ENCODE data around the gene ZBTB2. TPM values are rescaled to one million over a fixed set of nuclear protein-coding genes. Genes with fewer than 3 reads are reported as not detected.

Gene ZBTB2
- total and polyA plus RNA-seq, 8 donors: 3.1 to 6.6 (median 4.3) TPM

DNA sequence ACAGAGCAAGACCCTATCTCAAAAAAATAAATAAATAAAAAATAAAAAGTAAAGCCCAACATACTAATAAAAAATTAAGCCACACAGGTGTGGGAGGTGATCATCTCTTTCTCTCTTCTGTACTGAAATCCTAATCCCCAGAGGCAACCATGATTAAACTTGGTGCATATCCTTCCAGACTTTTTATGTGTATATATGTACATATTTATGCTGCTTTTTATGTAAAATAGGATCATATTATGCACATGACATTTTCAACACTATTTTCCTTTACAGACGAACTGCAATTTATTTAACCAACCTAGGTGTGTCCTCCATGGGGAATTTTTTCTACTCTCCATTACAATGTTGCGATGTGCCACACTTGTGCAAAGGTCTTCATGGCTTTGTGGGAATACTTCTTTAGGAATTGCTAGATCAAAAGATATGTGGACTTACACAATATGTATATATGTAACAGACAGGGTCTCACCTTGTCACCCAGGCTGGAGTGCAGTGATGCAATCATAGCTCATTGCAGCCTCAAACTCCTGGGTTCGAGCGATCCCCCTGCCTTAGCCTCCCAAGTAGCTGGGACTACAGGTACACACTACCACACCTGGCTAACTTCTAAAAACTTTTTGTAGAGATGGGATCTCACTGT is 36.9 kb upstream of the ZBTB2 start:
- FAIRE-seq (no peak), DNase-seq (no peak), ATAC-seq (no peak)
- Histone ChIP-seq H3K9me3 (no peaks in the 10 kb centered on the region), H3K27ac (no peak overlapping the region), H3K36me3 (peaks cover 0 to 27% (median 0%) of the 10 kb centered on the region in 3 donors), H3K4me3 (no peak overlapping the region), H3K4me1 (no peaks in the 10 kb centered on the region), H3K27me3 (no peaks in the 10 kb centered on the region)
- 92% methylated on average over 4 of the region's 4 CpGs for WGBS, 2 donors
- TF ChIP-seq, protein P1, sequence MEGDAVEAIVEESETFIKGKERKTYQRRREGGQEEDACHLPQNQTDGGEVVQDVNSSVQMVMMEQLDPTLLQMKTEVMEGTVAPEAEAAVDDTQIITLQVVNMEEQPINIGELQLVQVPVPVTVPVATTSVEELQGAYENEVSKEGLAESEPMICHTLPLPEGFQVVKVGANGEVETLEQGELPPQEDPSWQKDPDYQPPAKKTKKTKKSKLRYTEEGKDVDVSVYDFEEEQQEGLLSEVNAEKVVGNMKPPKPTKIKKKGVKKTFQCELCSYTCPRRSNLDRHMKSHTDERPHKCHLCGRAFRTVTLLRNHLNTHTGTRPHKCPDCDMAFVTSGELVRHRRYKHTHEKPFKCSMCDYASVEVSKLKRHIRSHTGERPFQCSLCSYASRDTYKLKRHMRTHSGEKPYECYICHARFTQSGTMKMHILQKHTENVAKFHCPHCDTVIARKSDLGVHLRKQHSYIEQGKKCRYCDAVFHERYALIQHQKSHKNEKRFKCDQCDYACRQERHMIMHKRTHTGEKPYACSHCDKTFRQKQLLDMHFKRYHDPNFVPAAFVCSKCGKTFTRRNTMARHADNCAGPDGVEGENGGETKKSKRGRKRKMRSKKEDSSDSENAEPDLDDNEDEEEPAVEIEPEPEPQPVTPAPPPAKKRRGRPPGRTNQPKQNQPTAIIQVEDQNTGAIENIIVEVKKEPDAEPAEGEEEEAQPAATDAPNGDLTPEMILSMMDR (IDR thresholded peaks at IDR 0.05): no peak
- intact Hi-C loops (cut with DNase I): no loop called here

DNA sequence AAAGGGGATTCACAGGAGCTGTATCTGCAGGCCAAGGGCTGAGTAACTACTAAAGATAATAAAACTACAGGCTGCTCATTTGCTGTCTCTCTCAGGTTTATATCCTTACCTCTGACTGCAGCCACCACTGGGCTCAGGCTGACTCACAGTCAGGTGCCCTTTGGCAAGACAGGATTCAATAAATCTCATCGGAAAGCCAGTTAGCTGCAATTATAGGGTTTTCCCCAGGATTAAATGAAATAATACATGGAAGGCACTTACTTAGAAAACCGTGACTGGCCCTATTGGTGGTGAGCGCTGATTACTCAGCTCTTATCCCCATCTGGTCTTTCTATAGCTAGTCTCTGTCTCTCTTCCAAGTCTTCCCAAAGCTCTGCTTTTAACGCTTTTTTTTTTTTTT is 34.2 kb upstream of the ZBTB2 start:
- Histone ChIP-seq H3K27ac (no peak overlapping the region), H3K27me3 (no peaks in the 10 kb centered on the region), H3K9me3 (no peaks in the 10 kb centered on the region), H3K4me1 (no peaks in the 10 kb centered on the region), H3K36me3 (peaks cover 0 to 23% (median 4%) of the 10 kb centered on the region in 3 donors), H3K4me3 (no peak overlapping the region)
- no peak for DNase-seq
- FAIRE-seq: no peak
- intact Hi-C loops (cut with DNase I): no loop called here
- TF ChIP-seq, protein P1 (IDR thresholded peaks at IDR 0.05): no peak
- WGBS, 2 donors: 91 to 94% methylated on average over 4 of the region's 4 CpGs
- no peak for ATAC-seq

DNA sequence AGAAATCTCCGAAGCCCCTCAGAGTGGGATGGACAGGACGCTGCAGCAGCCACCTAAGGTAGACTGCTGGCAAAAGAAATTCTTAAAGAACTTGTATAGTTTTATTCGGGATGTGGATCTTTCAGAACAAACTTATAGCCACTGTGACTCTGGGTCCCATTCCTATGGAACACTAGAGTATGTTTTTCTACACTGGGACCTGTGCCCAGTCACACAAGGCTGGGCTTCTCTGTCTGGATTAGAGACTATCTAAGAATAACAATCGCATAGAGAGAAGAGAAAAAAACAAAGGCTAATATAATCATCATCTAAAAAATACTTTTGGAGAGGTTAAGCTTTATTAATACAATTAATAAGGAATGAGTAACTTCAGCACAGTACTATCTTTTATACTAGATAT is 31.6 kb upstream of the ZBTB2 start:
- no peaks in the 10 kb centered on the region for H3K27me3 ChIP-seq
- DNase-seq (no peak), FAIRE-seq (no peak), ATAC-seq (no peak)
- H3K36me3 ChIP-seq: peaks cover 0 to 17% (median 11%) of the 10 kb centered on the region in 3 donors
- 81 to 83% methylated on average over 4 of the region's 4 CpGs for WGBS, 2 donors
- H3K27ac ChIP-seq: no peak overlapping the region
- TF ChIP-seq, protein P1 (IDR thresholded peaks at IDR 0.05): no peak
- H3K4me3 ChIP-seq: no peak overlapping the region
- no peaks in the 10 kb centered on the region for H3K9me3 ChIP-seq
- intact Hi-C loops (cut with DNase I): no loop called here
- H3K4me1 ChIP-seq: no peaks in the 10 kb centered on the region

DNA sequence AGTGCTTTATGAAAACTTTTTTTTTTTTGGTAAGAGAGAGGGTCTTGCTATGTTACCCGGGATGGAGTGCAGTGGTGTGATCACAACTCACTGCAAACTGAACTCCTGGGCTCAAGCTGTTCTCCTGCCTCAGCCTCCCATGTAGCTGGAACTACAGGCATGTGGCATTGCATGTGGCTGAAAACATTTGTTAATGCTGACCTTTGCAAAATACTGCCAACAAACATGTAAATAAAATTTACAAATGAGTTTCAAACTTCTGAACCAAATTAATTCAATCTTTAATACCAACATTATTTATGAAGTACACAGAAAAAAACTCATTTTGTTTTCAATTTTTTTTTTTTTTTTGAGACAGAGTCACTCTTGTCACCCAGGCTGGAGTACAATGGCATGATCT is 26.1 kb upstream of the ZBTB2 start:
- no peaks in the 10 kb centered on the region for H3K9me3 ChIP-seq
- H3K36me3 ChIP-seq: peaks cover 0 to 13% (median 7%) of the 10 kb centered on the region in 3 donors
- no peak overlapping the region for H3K4me3 ChIP-seq
- TF ChIP-seq, protein P1 (IDR thresholded peaks at IDR 0.05): no peak
- no peak for ATAC-seq
- no peaks in the 10 kb centered on the region for H3K27me3 ChIP-seq
- no peaks in the 10 kb centered on the region for H3K4me1 ChIP-seq
- FAIRE-seq: no peak
- no peak overlapping the region for H3K27ac ChIP-seq
- DNase-seq: no peak
- 100% methylated on average over 1 of the region's 1 CpG for WGBS, 2 donors
- intact Hi-C loops (cut with DNase I): no loop called here

DNA sequence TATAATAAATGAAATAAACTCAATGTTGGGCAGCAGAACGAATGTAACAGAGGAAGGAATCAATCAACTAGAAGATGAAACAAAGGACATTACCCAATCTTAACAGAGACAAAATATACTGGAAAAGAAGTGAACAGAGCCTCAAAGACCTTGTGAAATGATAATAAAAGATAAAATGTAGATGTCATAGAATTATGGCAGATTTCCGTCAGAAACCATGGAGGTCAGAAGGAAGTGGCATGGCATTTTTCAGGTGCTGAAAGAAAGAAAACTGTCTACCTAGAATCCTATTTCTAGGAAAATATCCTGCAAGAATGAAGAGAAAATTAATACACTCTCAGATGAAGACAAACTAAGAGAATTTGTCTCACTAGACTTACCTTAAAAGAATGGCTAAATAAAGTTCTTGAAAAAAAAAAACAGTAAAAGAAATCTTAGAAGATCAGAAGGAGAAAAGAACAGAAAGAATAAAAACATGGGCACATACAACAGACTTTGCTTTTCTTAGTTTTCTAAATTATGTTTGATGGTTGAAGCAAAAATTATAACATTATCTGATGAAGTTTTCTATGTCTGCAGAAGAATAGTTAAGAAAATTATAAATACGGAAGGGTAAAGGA is 23.4 kb upstream of the ZBTB2 start:
- Histone ChIP-seq H3K4me3 (no peak overlapping the region), H3K27ac (no peak overlapping the region), H3K4me1 (no peaks in the 10 kb centered on the region), H3K27me3 (no peaks in the 10 kb centered on the region), H3K36me3 (peaks cover 0 to 8% (median 2%) of the 10 kb centered on the region in 3 donors), H3K9me3 (no peaks in the 10 kb centered on the region)
- FAIRE-seq (no peak), ATAC-seq (no peak), DNase-seq (no peak)
- whole genome bisulfite sequencing, 2 donors: 92 to 96% methylated on average over 3 of the region's 3 CpGs
- TF ChIP-seq, protein P1 (IDR thresholded peaks at IDR 0.05): no peak
- intact Hi-C loops (cut with DNase I): no loop called here

All from pancreas (tissue), 10 donors.